PFSK-1 (cell line): ENCODE measurements around the gene SPEM2.

Source experiments
- FOXP2 ChIP-seq: optimal IDR thresholded peaks from 2 replicates; pipeline ENCODE3; 2011; ENCODE audit warnings: borderline replicate concordance, control low read depth, inconsistent platforms; ENCODE audit not compliant: insufficient read depth; ENCODE audit errors: extremely low read length, extremely low read depth
- POLR2AphosphoS5 ChIP-seq: IDR thresholded peaks from 2 replicates; pipeline ENCODE4 v1.6.1; 2012; ENCODE audit warnings: low read depth, mild to moderate bottlenecking, control low read depth, low read length, moderate library complexity
- SIN3A ChIP-seq: IDR thresholded peaks from 2 replicates; pipeline ENCODE4 v1.6.1; 2012; ENCODE audit warnings: mild to moderate bottlenecking, low read length, moderate library complexity, borderline replicate concordance; ENCODE audit not compliant: insufficient read depth
- TAF1 ChIP-seq: IDR thresholded peaks from 2 replicates; pipeline ENCODE4 v1.6.1; 2012; ENCODE audit warnings: low read length, control low read depth, borderline replicate concordance; ENCODE audit not compliant: insufficient read depth

DNA sequence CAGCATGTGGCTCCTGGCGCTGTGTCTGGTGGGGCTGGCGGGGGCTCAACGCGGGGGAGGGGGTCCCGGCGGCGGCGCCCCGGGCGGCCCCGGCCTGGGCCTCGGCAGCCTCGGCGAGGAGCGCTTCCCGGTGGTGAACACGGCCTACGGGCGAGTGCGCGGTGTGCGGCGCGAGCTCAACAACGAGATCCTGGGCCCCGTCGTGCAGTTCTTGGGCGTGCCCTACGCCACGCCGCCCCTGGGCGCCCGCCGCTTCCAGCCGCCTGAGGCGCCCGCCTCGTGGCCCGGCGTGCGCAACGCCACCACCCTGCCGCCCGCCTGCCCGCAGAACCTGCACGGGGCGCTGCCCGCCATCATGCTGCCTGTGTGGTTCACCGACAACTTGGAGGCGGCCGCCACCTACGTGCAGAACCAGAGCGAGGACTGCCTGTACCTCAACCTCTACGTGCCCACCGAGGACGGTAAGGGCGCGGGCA lies 17.1 kb upstream of the SPEM2 start:
- TF ChIP-seq POLR2AphosphoS5 = no peak
- no peak for TF ChIP-seq TAF1
- no peak for TF ChIP-seq FOXP2
- no peak for TF ChIP-seq SIN3A
